ENCODE measurements around the gene SSX3.
"Not testable (repeated sequence)": the region's sequence is repeated elsewhere in the genome, so short reads cannot be mapped to it uniquely, and the experiment has no call there.

- TF ChIP-seq, protein P1, sequence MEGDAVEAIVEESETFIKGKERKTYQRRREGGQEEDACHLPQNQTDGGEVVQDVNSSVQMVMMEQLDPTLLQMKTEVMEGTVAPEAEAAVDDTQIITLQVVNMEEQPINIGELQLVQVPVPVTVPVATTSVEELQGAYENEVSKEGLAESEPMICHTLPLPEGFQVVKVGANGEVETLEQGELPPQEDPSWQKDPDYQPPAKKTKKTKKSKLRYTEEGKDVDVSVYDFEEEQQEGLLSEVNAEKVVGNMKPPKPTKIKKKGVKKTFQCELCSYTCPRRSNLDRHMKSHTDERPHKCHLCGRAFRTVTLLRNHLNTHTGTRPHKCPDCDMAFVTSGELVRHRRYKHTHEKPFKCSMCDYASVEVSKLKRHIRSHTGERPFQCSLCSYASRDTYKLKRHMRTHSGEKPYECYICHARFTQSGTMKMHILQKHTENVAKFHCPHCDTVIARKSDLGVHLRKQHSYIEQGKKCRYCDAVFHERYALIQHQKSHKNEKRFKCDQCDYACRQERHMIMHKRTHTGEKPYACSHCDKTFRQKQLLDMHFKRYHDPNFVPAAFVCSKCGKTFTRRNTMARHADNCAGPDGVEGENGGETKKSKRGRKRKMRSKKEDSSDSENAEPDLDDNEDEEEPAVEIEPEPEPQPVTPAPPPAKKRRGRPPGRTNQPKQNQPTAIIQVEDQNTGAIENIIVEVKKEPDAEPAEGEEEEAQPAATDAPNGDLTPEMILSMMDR (IDR thresholded peaks at IDR 0.05; ENCODE audit: insufficient read depth, low read length): not testable (repeated sequence)
- not testable (repeated sequence) for TF ChIP-seq POLR2AphosphoS5 (IDR thresholded peaks at IDR 0.05; ENCODE audit: low read depth)
Measured at GRCh38 chrX:48397825-48398224, 41.3 kb upstream of the SSX3 start.
